ENCODE results near the gene RAB26. TPM values are rescaled to one million over a fixed set of nuclear protein-coding genes. Genes with fewer than 3 reads are reported as not detected.

Gene RAB26
- polyA plus RNA-seq, 1 experiment: 3.6 TPM

GRCh38 chr16:2158262-2158638 lies 9.8 kb downstream of the RAB26 start:
- Histone ChIP-seq H3K4me3 (ENCODE audit: low read depth, low read length) (no peak overlapping the region), H3K27ac (ENCODE audit: low read depth, low read length) (peak overlapping the region; percentile 31), H3K27me3 (ENCODE audit: control insufficient read depth, insufficient read depth, low read length) (no peaks in the 10 kb centered on the region), H3K9me3 (ENCODE audit: control insufficient read depth, insufficient read depth, low read length) (peaks cover 1% of the 10 kb centered on the region; the same call in 1 of the 2 replicates)
- ChIA-PET POLR2A (interaction anchor here (0.7 kb wide), 1 partner anchor 36 kb away, joined by 7 read pairs; no protein-coding TSS in a partner anchor), CTCF (no interaction called here)
- TF ChIP-seq, protein P1, sequence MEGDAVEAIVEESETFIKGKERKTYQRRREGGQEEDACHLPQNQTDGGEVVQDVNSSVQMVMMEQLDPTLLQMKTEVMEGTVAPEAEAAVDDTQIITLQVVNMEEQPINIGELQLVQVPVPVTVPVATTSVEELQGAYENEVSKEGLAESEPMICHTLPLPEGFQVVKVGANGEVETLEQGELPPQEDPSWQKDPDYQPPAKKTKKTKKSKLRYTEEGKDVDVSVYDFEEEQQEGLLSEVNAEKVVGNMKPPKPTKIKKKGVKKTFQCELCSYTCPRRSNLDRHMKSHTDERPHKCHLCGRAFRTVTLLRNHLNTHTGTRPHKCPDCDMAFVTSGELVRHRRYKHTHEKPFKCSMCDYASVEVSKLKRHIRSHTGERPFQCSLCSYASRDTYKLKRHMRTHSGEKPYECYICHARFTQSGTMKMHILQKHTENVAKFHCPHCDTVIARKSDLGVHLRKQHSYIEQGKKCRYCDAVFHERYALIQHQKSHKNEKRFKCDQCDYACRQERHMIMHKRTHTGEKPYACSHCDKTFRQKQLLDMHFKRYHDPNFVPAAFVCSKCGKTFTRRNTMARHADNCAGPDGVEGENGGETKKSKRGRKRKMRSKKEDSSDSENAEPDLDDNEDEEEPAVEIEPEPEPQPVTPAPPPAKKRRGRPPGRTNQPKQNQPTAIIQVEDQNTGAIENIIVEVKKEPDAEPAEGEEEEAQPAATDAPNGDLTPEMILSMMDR (IDR thresholded peaks at IDR 0.05; ENCODE audit: low read depth, low read length): no peak
- DNase-seq (ENCODE audit: low read depth, low spot score): no peak

- no peak for DNase-seq (ENCODE audit: low read depth, low spot score)
- Histone ChIP-seq H3K9me3 (ENCODE audit: control insufficient read depth, insufficient read depth, low read length) (peaks cover 12% of the 10 kb centered on the region), H3K27me3 (ENCODE audit: control insufficient read depth, insufficient read depth, low read length) (no peaks in the 10 kb centered on the region), H3K4me3 (ENCODE audit: low read depth, low read length) (peak overlapping the region; percentile 32; the same call in 1 of the 2 replicates), H3K27ac (ENCODE audit: low read depth, low read length) (peak overlapping the region; percentile 65)
- ChIA-PET CTCF (interaction anchor here (0.6 kb wide), 1 partner anchor 19 kb away, joined by 3 read pairs; no protein-coding TSS in a partner anchor), POLR2A (no interaction called here)
- TF ChIP-seq, protein P1 (IDR thresholded peaks at IDR 0.05; ENCODE audit: low read depth, low read length): no peak
Observed at GRCh38 chr16:2159175-2159838, 10.9 kb downstream of the RAB26 start.

- CTCF ChIA-PET: interaction anchor here (0.6 to 1.3 kb wide), 3 partner anchors 20 to 155 kb away, joined by 3 to 6 read pairs (median 4); no protein-coding TSS in a partner anchor
- Histone ChIP-seq H3K27me3 (ENCODE audit: control insufficient read depth, insufficient read depth, low read length) (no peaks in the 10 kb centered on the region), H3K4me3 (ENCODE audit: low read depth, low read length) (no peak overlapping the region), H3K9me3 (ENCODE audit: control insufficient read depth, insufficient read depth, low read length) (peaks cover 14% of the 10 kb centered on the region), H3K27ac (ENCODE audit: low read depth, low read length) (peak overlapping the region; percentile 70)
- DNase-seq (ENCODE audit: low read depth, low spot score): no peak
- TF ChIP-seq, protein P1 (IDR thresholded peaks at IDR 0.05; ENCODE audit: low read depth, low read length): no peak
- POLR2A ChIA-PET: interaction anchor here (1.0 kb wide), 1 partner anchor 23 kb away, joined by 3 read pairs; no protein-coding TSS in a partner anchor
Observed at GRCh38 chr16:2160915-2161551, 12.6 kb downstream of the RAB26 start.

DNA sequence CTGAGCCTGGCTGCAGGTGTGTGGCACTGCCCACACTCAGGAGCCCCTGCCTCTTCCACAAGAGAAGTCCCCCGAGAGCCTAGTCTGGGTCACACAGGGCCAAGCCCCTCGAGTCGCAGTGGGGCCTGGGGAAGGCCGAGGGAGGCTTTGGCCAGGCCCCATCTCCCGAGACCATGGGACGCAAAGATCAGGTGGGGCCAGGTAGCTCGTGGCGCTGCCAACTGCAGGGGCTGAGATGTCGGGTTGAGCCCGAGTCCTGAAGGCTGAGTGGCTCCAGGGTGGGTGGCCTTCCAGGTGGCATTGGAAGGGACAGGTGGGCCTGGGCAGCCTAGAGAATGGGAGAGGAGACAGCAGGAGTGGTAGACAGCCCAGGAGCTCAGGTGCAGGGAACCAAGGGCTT lies 13.5 kb downstream of the RAB26 start:
- DNase-seq (ENCODE audit: low read depth, low spot score): no peak
- POLR2A ChIA-PET: interaction anchor here (0.7 to 1.0 kb wide), 2 partner anchors 22 to 88 kb away, joined by 3 read pairs; no protein-coding TSS in a partner anchor
- H3K9me3 ChIP-seq (ENCODE audit: control insufficient read depth, insufficient read depth, low read length): peaks cover 14% of the 10 kb centered on the region
- CTCF ChIA-PET: interaction anchor here (0.6 kb wide), 1 partner anchor 111 kb away, joined by 4 read pairs; no protein-coding TSS in a partner anchor
- H3K27me3 ChIP-seq (ENCODE audit: control insufficient read depth, insufficient read depth, low read length): no peaks in the 10 kb centered on the region
- H3K27ac ChIP-seq (ENCODE audit: low read depth, low read length): no peak overlapping the region
- TF ChIP-seq, protein P1 (IDR thresholded peaks at IDR 0.05; ENCODE audit: low read depth, low read length): no peak
- no peak overlapping the region for H3K4me3 ChIP-seq (ENCODE audit: low read depth, low read length)

DNA sequence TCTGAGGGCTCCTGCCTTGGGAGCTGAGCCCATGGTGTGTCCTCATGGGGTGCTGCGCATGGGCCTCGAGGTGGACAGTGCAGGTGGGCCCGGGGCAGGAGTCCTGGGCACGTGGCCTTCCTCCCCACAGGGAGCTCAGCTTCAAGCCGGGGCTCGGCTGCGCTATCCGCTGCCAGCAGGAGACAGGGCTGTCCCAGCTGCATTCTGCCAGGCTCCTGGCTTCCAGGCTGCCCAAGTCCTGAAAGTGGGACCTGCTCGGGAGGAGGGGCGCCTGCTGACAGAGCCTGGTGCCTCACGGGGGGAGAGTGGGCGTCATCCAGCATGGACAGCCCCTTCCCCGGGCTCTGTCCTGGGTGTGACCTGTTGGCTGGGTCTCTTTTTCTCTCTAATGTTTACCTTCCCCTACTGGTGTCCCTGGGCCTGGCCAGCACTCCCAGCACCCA lies 14.3 kb downstream of the RAB26 start:
- Histone ChIP-seq H3K9me3 (ENCODE audit: control insufficient read depth, insufficient read depth, low read length) (peaks cover 14% of the 10 kb centered on the region), H3K27me3 (ENCODE audit: control insufficient read depth, insufficient read depth, low read length) (no peaks in the 10 kb centered on the region), H3K4me3 (ENCODE audit: low read depth, low read length) (no peak overlapping the region), H3K27ac (ENCODE audit: low read depth, low read length) (no peak overlapping the region)
- TF ChIP-seq, protein P1 (IDR thresholded peaks at IDR 0.05; ENCODE audit: low read depth, low read length): no peak
- DNase-seq (ENCODE audit: low read depth, low spot score): no peak
- ChIA-PET CTCF (no interaction called here), POLR2A (interaction anchor here (0.7 kb wide), 1 partner anchor 87 kb away, joined by 3 read pairs; no protein-coding TSS in a partner anchor)

All from AG04450 (cell line).